T-helper 17 cell (primary cell): Measurements from ENCODE around the gene PRICKLE4. TPM values are rescaled to one million over a fixed set of nuclear protein-coding genes. Genes with fewer than 3 reads are reported as not detected.
A peak's percentile ranks its signal among the peaks of the same experiment; 100 is the strongest.

Source experiments
- ATAC-seq: fragments of 150-1000 bp; cut with Tn5 transposase; 2 replicates; pipeline ENCODE4 v1.10.0; 2021; ENCODE audit warnings: mild to moderate bottlenecking, moderate library complexity
- DNase-seq, 3 donors: peaks; one replicate each; pipeline versions ENCODE4 v3.0.0 to v3.0.0-alpha.2; 2020 to 2021
- H3K9me3 ChIP-seq: one replicate; pipeline ENCODE4 v1.7.0; 2013; ENCODE audit warnings: low read length, mild to moderate bottlenecking; ENCODE audit not compliant: control insufficient read depth, poor library complexity, severe bottlenecking
- H3K27ac Mint-ChIP-seq: one replicate; pipeline ENCODE4 v1.8.0; 2022; ENCODE audit warnings: mild to moderate bottlenecking, moderate library complexity, mixed read lengths
- H3K27me3 Mint-ChIP-seq: one replicate; pipeline ENCODE4 v1.8.0; 2022; ENCODE audit warnings: mixed read lengths
- H3K36me3 Mint-ChIP-seq: one replicate; pipeline ENCODE4 v1.8.0; 2022; ENCODE audit warnings: low read depth, mixed read lengths
- H3K4me1 Mint-ChIP-seq: one replicate; pipeline ENCODE4 v1.8.0; 2022; ENCODE audit warnings: mild to moderate bottlenecking, mixed read lengths
- H3K4me3 Mint-ChIP-seq: one replicate; pipeline ENCODE4 v1.8.0; 2022; ENCODE audit warnings: mild to moderate bottlenecking, moderate library complexity, mixed read lengths
- total RNA-seq, 4 donors: library from RNA in 2 of 4; stranded (reverse) in 2 of 4; gene quantifications; one replicate each; pipeline ENCODE4 v1.2.3 and lab custom pipeline; 2022 to 2026

PRICKLE4 gene, protein sequence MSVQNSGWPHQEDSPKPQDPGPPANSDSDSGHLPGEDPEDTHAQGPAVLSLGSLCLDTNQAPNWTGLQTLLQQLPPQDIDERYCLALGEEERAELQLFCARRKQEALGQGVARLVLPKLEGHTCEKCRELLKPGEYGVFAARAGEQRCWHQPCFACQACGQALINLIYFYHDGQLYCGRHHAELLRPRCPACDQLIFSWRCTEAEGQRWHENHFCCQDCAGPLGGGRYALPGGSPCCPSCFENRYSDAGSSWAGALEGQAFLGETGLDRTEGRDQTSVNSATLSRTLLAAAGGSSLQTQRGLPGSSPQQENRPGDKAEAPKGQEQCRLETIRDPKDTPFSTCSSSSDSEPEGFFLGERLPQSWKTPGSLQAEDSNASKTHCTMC
- total RNA-seq (not detected), total RNA-seq (lab: John Stamatoyannopoulos, UW) (0 reads per million in 2 donors)

GRCh38 chr6:41780551-41781365, at the start of gene PRICKLE4:
Gene PRICKLE4, plus strand, starts transcription at chr6:41780782. Its CDS starts 2,692 bp downstream, at chr6:41783474.
- DNase-seq (no peak), ATAC-seq (no peak)
- peaks cover 5% of the 10 kb centered on the region for H3K27me3 Mint-ChIP-seq
- peak within 1 kb of the TSS; percentile 94 for H3K4me3 Mint-ChIP-seq
- peaks cover 19% of the 10 kb centered on the region for H3K4me1 Mint-ChIP-seq
- no peak within 1 kb of the TSS for H3K27ac Mint-ChIP-seq
- H3K9me3 ChIP-seq = no peaks in the 10 kb centered on the region
- no peaks in the 10 kb centered on the region for H3K36me3 Mint-ChIP-seq

DNA sequence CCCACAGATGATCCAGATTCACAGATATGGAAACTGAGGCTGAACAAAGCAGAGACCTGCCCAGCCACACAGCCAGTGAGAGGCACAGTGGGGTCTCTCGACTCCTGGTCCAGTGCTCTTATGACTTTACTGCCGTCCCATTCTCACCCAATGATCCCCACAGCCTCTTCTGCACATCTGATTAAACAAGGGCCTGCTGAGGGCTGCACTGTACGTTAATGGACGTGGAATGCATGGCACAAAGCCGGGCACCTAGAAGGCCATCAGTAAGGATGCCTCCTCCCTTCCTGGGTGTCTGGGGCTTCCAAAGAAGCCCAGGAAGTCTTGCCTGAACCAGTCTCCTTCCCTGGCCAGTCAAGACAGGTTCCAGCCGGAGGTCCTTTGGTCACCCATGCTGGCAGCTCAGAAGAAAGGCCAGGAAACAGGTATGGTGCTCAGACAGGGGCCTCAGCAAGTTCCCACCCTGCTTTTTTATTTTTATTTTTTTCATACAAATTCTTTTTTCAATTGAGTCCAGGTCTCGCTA, 49.0 kb upstream of the PRICKLE4 start:
- ATAC-seq (no peak), DNase-seq (no peak)
- H3K36me3 Mint-ChIP-seq = no peaks in the 10 kb centered on the region
- peaks cover 35% of the 10 kb centered on the region for H3K4me1 Mint-ChIP-seq
- H3K27me3 Mint-ChIP-seq = no peaks in the 10 kb centered on the region
- H3K9me3 ChIP-seq = no peaks in the 10 kb centered on the region
- peak overlapping the region; percentile 92 for H3K27ac Mint-ChIP-seq
- no peak overlapping the region for H3K4me3 Mint-ChIP-seq

DNA sequence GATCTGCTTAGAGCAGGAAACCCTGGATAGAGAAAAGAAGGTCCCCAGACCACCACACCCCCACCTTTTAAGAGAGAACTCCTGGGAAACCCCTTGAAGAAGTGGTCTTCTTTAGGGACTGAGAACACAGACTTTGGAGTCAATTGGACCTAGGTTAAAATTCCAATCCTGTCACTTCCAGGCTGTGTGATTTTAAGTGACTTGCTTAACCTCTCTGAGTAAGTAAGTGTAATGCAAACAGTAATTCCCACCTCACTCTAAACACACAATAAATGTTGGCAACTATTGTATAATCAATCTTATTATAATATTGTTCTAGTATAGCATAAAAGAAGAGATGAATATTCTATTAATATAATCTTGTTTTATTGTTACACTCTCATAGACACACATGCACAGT, 48.4 kb upstream of the PRICKLE4 start:
- peak overlapping the region; percentile 87 for H3K4me3 Mint-ChIP-seq
- H3K36me3 Mint-ChIP-seq = no peaks in the 10 kb centered on the region
- no peaks in the 10 kb centered on the region for H3K27me3 Mint-ChIP-seq
- DNase-seq (no peak), ATAC-seq (no peak)
- peak overlapping the region; percentile 92 for H3K27ac Mint-ChIP-seq
- H3K9me3 ChIP-seq = no peaks in the 10 kb centered on the region
- peaks cover 33% of the 10 kb centered on the region for H3K4me1 Mint-ChIP-seq

- Mint-ChIP-seq H3K4me1 (peaks cover 32% of the 10 kb centered on the region), H3K27ac (peak overlapping the region; percentile 92), H3K36me3 (no peaks in the 10 kb centered on the region), H3K4me3 (peak overlapping the region; percentile 87), H3K27me3 (no peaks in the 10 kb centered on the region)
- no peaks in the 10 kb centered on the region for H3K9me3 ChIP-seq
- DNase-seq = peak; percentile 32 to 49 (median 36)
- ATAC-seq = peak; percentile 66
Observed at GRCh38 chr6:41732591-41733359, 47.8 kb upstream of the PRICKLE4 start.

DNA sequence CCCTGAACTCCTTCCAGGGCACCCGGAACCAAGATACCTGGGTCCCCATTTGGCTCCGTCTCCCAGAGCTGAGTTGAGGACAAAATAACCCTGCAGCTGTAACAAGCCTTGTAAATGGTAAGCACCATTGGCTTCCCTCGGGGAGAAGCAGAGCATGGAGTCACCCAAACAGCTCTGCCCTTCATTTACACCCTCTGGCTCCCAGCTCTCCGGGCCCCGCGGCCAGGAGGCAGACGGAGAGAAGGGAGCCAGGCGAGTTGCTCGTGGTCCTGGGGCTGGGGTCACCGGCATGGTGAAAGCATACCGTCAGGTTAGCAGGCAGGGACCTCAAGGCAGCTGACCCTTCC, 47.2 kb upstream of the PRICKLE4 start:
- H3K4me1 Mint-ChIP-seq = peaks cover 28% of the 10 kb centered on the region
- ATAC-seq (no peak), DNase-seq (no peak)
- H3K27me3 Mint-ChIP-seq = no peaks in the 10 kb centered on the region
- H3K36me3 Mint-ChIP-seq = no peaks in the 10 kb centered on the region
- no peaks in the 10 kb centered on the region for H3K9me3 ChIP-seq
- peak overlapping the region; percentile 87 for H3K4me3 Mint-ChIP-seq
- peak overlapping the region; percentile 92 for H3K27ac Mint-ChIP-seq

DNA sequence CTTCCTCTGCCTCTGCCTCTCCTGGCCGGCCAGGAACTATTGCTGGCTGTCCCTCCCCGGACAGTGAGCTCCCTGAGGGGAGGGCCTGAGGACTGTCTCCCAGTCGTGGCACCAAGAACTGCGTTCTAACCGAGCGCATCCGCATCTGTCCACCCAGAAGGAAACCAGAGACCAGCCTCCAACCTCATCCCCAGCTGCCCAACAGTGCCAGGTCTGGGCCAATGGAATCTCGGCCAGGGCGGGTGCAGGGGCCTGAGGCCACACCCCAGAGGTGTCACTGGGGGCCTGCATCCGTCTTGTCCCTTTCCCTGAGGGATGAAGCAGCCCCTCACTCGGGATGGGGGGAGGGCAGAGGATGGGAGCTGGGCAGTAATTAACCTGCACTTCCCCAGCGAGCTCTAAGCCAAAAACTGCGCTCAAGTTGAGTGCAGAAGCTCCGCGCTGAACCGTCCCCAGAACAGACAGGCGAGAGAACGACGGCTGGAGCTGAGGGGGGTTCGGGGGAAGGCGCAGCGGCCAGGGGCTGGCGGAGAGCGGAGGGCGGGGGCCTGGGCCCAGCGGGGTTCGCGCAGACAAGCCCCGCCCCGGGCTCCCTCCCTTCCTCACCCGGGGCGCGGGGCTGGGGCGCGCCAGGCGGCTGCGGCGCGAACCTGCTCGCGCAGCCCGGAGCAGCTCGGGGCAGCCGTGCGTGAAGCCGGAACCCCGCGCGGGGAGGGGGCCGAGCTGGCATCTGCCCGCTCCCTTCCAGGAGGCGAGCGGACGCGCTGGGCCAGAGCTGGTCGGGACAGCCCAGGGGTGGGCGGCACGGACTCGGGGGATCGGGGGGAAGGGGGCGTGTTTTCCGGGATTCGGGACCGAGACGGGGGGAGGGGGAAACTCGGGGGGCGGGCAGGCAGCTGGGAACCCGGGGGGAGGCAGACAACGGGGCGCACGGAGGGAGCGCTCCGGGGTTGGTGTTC, 46.6 kb upstream of the PRICKLE4 start:
- Mint-ChIP-seq H3K4me3 (peak overlapping the region; percentile 87), H3K4me1 (peaks cover 27% of the 10 kb centered on the region), H3K27me3 (no peaks in the 10 kb centered on the region), H3K27ac (peak overlapping the region; percentile 92), H3K36me3 (no peaks in the 10 kb centered on the region)
- no peaks in the 10 kb centered on the region for H3K9me3 ChIP-seq
- ATAC-seq = peak; percentile 68
- peak; percentile 60 to 73 (median 70) for DNase-seq

- peaks cover 26% of the 10 kb centered on the region for H3K4me1 Mint-ChIP-seq
- H3K27ac Mint-ChIP-seq = no peak overlapping the region
Observed at GRCh38 chr6:41734666-41735426, 45.7 kb upstream of the PRICKLE4 start.

GRCh38 chr6:41735427-41736185, 45.0 kb upstream of the PRICKLE4 start, which contains the start of gene TFEB:
Gene TFEB, minus strand, starts transcription at chr6:41735608. Its CDS starts 44,395 bp downstream, at chr6:41691213.
- H3K27me3 Mint-ChIP-seq = no peaks in the 10 kb centered on the region
- H3K9me3 ChIP-seq = no peaks in the 10 kb centered on the region
- peak; percentile 89 to 95 (median 91) for DNase-seq
- peaks cover 20% of the 10 kb centered on the region for H3K4me1 Mint-ChIP-seq
- peak; percentile 80 for ATAC-seq
- no peaks in the 10 kb centered on the region for H3K36me3 Mint-ChIP-seq
- no peak within 1 kb of the TSS for H3K27ac Mint-ChIP-seq
- H3K4me3 Mint-ChIP-seq = peak within 1 kb of the TSS; percentile 87

More at GRCh38 chr6:41734666-41735426, 45.7 kb upstream of the PRICKLE4 start:
- Mint-ChIP-seq H3K27me3 (no peaks in the 10 kb centered on the region), H3K36me3 (no peaks in the 10 kb centered on the region), H3K4me3 (peak overlapping the region; percentile 87)
- peak; percentile 35 to 67 (median 63) for DNase-seq
- peak; percentile 23 for ATAC-seq
- H3K9me3 ChIP-seq = no peaks in the 10 kb centered on the region

DNA sequence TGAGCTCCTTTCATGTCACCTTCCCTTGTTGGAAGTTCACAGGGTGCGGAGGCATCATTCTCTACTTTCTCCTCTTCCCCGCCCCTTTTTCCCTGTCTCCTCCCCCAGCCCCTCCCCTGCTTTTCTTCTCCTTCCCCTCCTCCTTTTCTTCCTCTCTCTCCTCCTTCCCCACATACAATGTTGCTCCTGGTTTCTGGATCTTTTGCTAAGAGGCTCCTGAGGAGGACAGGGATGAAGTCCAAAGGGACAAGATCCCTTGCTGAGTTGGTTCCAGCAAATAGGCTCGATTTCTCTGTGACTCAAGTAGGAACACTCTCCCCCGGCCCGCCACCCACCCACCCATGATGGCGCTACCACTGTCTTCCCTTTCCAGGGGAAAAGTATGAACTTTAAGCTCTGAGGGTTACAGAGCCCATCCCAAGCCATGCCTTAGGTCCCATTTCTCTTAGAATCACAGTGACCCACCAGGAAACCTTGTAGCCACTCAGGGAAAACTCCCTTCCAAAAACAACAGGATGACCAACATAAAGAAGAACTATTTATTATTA, 44.3 kb upstream of the PRICKLE4 start:
- no peak overlapping the region for H3K27ac Mint-ChIP-seq
- H3K36me3 Mint-ChIP-seq = no peaks in the 10 kb centered on the region
- no peak for ATAC-seq
- H3K4me3 Mint-ChIP-seq = peak overlapping the region; percentile 87
- no peaks in the 10 kb centered on the region for H3K27me3 Mint-ChIP-seq
- peaks cover 16% of the 10 kb centered on the region for H3K4me1 Mint-ChIP-seq
- DNase-seq = no peak
- H3K9me3 ChIP-seq = no peaks in the 10 kb centered on the region

GRCh38 chr6:41736800-41737555, 43.6 kb upstream of the PRICKLE4 start:
- ATAC-seq (no peak), DNase-seq (no peak)
- no peaks in the 10 kb centered on the region for H3K27me3 Mint-ChIP-seq
- no peak overlapping the region for H3K4me3 Mint-ChIP-seq
- H3K27ac Mint-ChIP-seq = no peak overlapping the region
- H3K9me3 ChIP-seq = no peaks in the 10 kb centered on the region
- H3K36me3 Mint-ChIP-seq = no peaks in the 10 kb centered on the region
- H3K4me1 Mint-ChIP-seq = peaks cover 18% of the 10 kb centered on the region
